ENCODE data around the gene RHOG. TPM values are rescaled to one million over a fixed set of nuclear protein-coding genes. Genes with fewer than 3 reads are reported as not detected.

RHOG gene
- total and polyA plus RNA-seq, 2 experiments from 2014 or later, result 18.0 to 36.9 TPM

- H3K4me1 ChIP-seq (ENCODE audit: insufficient read depth), result no peaks in the 10 kb centered on the region
- no peak overlapping the region for H3K4me3 ChIP-seq
- H3K79me2 ChIP-seq, result peaks cover 88% of the 10 kb centered on the region
- TF ChIP-seq EZH2 (IDR thresholded peaks at IDR 0.05; ENCODE audit: borderline replicate concordance), result no peak
- no peak for TF ChIP-seq EZH2phosphoT487 (IDR thresholded peaks at IDR 0.05; ENCODE audit: low read depth, severe bottlenecking, unreplicated experiment)
- TF ChIP-seq CTCF (IDR thresholded peaks at IDR 0.05; ENCODE audit: poor library complexity), result no peak
- H3K9me2 ChIP-seq (replicated peaks; ENCODE audit: insufficient read depth), result no peaks in the 10 kb centered on the region
- H3K36me3 ChIP-seq (replicated peaks; ENCODE audit: insufficient read depth, low read depth), result peaks cover 3% of the 10 kb centered on the region
- no peak overlapping the region for H2AFZ ChIP-seq
- no peaks in the 10 kb centered on the region for H3K9me3 ChIP-seq (ENCODE audit: low read depth)
- no peak overlapping the region for H3K4me2 ChIP-seq
- no peak for DNase-seq (ENCODE audit: low spot score)
- WGBS (ENCODE audit: low lambda C conversion rate, missing lambda C conversion rate), result 87% methylated on average over 5 of the region's 5 CpGs
- H3K27ac ChIP-seq, result no peak overlapping the region
- peaks cover 53% of the 10 kb centered on the region for H4K20me1 ChIP-seq (ENCODE audit: insufficient read depth, poor library complexity, severe bottlenecking)
- H3K27me3 ChIP-seq, result no peaks in the 10 kb centered on the region
Observed at GRCh38 chr11:3782963-3783362, 57.8 kb downstream of the RHOG start.

- Histone ChIP-seq H3K4me3 (no peak overlapping the region), H3K9me3 (ENCODE audit: low read depth) (no peaks in the 10 kb centered on the region), H3K36me3 (replicated peaks; ENCODE audit: insufficient read depth, low read depth) (peaks cover 3% of the 10 kb centered on the region), H3K4me2 (no peak overlapping the region), H3K27ac (no peak overlapping the region), H3K4me1 (ENCODE audit: insufficient read depth) (no peaks in the 10 kb centered on the region), H3K9me2 (replicated peaks; ENCODE audit: insufficient read depth) (no peaks in the 10 kb centered on the region), H4K20me1 (ENCODE audit: insufficient read depth, poor library complexity, severe bottlenecking) (peaks cover 42% of the 10 kb centered on the region), H2AFZ (no peak overlapping the region), H3K27me3 (no peaks in the 10 kb centered on the region), H3K79me2 (peaks cover 75% of the 10 kb centered on the region)
- DNase-seq (ENCODE audit: low spot score), result no peak
- 65% methylated on average over 2 of the region's 2 CpGs for WGBS (ENCODE audit: low lambda C conversion rate, missing lambda C conversion rate)
- TF ChIP-seq EZH2 (IDR thresholded peaks at IDR 0.05; ENCODE audit: borderline replicate concordance), result no peak
- no peak for TF ChIP-seq EZH2phosphoT487 (IDR thresholded peaks at IDR 0.05; ENCODE audit: low read depth, severe bottlenecking, unreplicated experiment)
- no peak for TF ChIP-seq CTCF (IDR thresholded peaks at IDR 0.05; ENCODE audit: poor library complexity)
Observed at GRCh38 chr11:3781423-3781822, 59.3 kb downstream of the RHOG start.

Small RNAs within 50 kb of the gene (small RNA-seq; reads per million reads assigned to genes)
- not detected for gene RNU7-50P

Other genes with a start within 250 kb of the RHOG start
- 2.3 and 6.3 TPM in 2 replicates for gene ART5, start 199.0 kb downstream of the RHOG start, total RNA-seq
- gene ART5, start 199.0 kb downstream of the RHOG start, polyA plus RNA-seq, result 12.4 and 19.3 TPM in 2 replicates
- gene ART1, start 195.8 kb downstream of the RHOG start, total RNA-seq, result not detected in 2 replicates
- gene ART1, start 195.8 kb downstream of the RHOG start, polyA plus RNA-seq, result not detected in 2 replicates
- 0.64 TPM in 1 of 2 replicates, not detected in the other for gene CHRNA10, start 169.6 kb downstream of the RHOG start, total RNA-seq
- gene CHRNA10, start 169.6 kb downstream of the RHOG start, polyA plus RNA-seq, result 0.53 and 1.6 TPM in 2 replicates
- gene NUP98, start 43.4 kb downstream of the RHOG start, total RNA-seq, result 81.4 and 95.9 TPM in 2 replicates
- gene NUP98, start 43.4 kb downstream of the RHOG start, polyA plus RNA-seq, result 22.7 and 23.6 TPM in 2 replicates
- gene PGAP2, start 32.4 kb downstream of the RHOG start, total RNA-seq, result 19.0 and 20.3 TPM in 2 replicates
- gene PGAP2, start 32.4 kb downstream of the RHOG start, polyA plus RNA-seq, result 35.5 and 37.6 TPM in 2 replicates
- gene STIM1, start 14.7 kb upstream of the RHOG start, total RNA-seq, result 19.6 and 20.1 TPM in 2 replicates
- 14.7 and 18.5 TPM in 2 replicates for gene STIM1, start 14.7 kb upstream of the RHOG start, polyA plus RNA-seq